Caco-2 (cell line): Measurements from ENCODE around the gene WNK1. TPM values are rescaled to one million over a fixed set of nuclear protein-coding genes. Genes with fewer than 3 reads are reported as not detected.
A peak's percentile ranks its signal among the peaks of the same experiment; 100 is the strongest.
"Not testable (repeated sequence)": the region's sequence is repeated elsewhere in the genome, so short reads cannot be mapped to it uniquely, and the experiment has no call there.

Source experiments
- Bru-seq: library from RNA; stranded (reverse); fragments of 400-500 nt; gene quantifications from one replicate; lab custom pipeline; 2021; lab: Mats Ljungman, UMichigan
- BruChase-seq, 2 experiments: library from RNA; stranded (reverse); fragments of 400-500 nt; gene quantifications; one replicate each; lab custom pipeline; 2021; lab: Mats Ljungman, UMichigan
- BruUV-seq: library from RNA; stranded (reverse); fragments of 400-500 nt; replicated peaks from 2 replicates; lab custom pipeline; 2021; lab: Mats Ljungman, UMichigan
- CTCF ChIA-PET: fragments of 300-600 bp; sonication (Branson Sonifier 250); formaldehyde crosslinking; loops from one replicate; lab custom pipeline; 2022; ENCODE audit warnings: antibody characterized with exemption; lab: Charles Lee
- POLR2A ChIA-PET: fragments of 300-600 bp; sonication (Branson Sonifier 250); formaldehyde crosslinking; loops from one replicate; lab custom pipeline; 2022; ENCODE audit warnings: antibody characterized with exemption; lab: Charles Lee
- DNase-seq, 2 experiments: peaks; one replicate each; pipeline versions ENCODE4 v3.0.0 to v3.0.0-alpha.2; 2020 to 2022
- H3K27me3 ChIP-seq: replicated peaks from 2 replicates; pipeline ENCODE4 v1.6.0; 2011; ENCODE audit warnings: low read length; ENCODE audit not compliant: control insufficient read depth, insufficient read depth
- H3K36me3 ChIP-seq: 2 replicates; pipeline ENCODE4 v1.5.1; 2011; ENCODE audit warnings: low read length; ENCODE audit not compliant: control insufficient read depth, insufficient read depth
- H3K4me1 ChIP-seq: fragments of 250-450 bp; sonication (Bioruptor Pico); 2 replicates; pipeline ENCODE4 v1.5.1; 2020; ENCODE audit warnings: mild to moderate bottlenecking
- H3K4me3 ChIP-seq: 2 replicates; pipeline ENCODE4 v1.5.1; 2011; ENCODE audit warnings: low read depth, mild to moderate bottlenecking, control low read depth, low read length
- H3K9me3 ChIP-seq: fragments of 250-450 bp; sonication (Bioruptor Pico); 2 replicates; pipeline ENCODE4 v1.5.1; 2020; ENCODE audit warnings: mild to moderate bottlenecking, moderate library complexity
- H3K27ac Mint-ChIP-seq: one replicate; pipeline ENCODE4 v1.8.0; 2022; ENCODE audit warnings: mixed read lengths; ENCODE audit not compliant: unreplicated experiment
- H3K27me3 Mint-ChIP-seq: one replicate; pipeline ENCODE4 v1.8.0; 2022; ENCODE audit warnings: mixed read lengths; ENCODE audit not compliant: insufficient read depth, unreplicated experiment
- H3K36me3 Mint-ChIP-seq: one replicate; pipeline ENCODE4 v1.8.0; 2022; ENCODE audit warnings: mild to moderate bottlenecking, mixed read lengths; ENCODE audit not compliant: insufficient read depth, unreplicated experiment
- H3K4me1 Mint-ChIP-seq: one replicate; pipeline ENCODE4 v1.8.0; 2022; ENCODE audit warnings: low read depth, mixed read lengths; ENCODE audit not compliant: unreplicated experiment
- H3K4me3 Mint-ChIP-seq: one replicate; pipeline ENCODE4 v1.8.0; 2022; ENCODE audit warnings: mild to moderate bottlenecking, moderate library complexity, mixed read lengths; ENCODE audit not compliant: unreplicated experiment
- H3K9me3 Mint-ChIP-seq: one replicate; pipeline ENCODE4 v1.8.0; 2022; ENCODE audit warnings: mixed read lengths; ENCODE audit not compliant: unreplicated experiment
- CTCF ChIP-seq, 2 experiments: fragments of 200-600 bp in 1 of 2; IDR thresholded peaks; 1 replicate in 1 of 2; 2 replicates in 1 of 2; pipeline versions ENCODE4 v1.5.1 to v1.8.0; 2011 to 2022; ENCODE audit warnings: antibody characterized with exemption in 1 of 2, control low read depth in 1 of 2, inconsistent platforms in 1 of 2, low read depth in 1 of 2, low read length in 1 of 2, mild to moderate bottlenecking in 1 of 2, moderate library complexity in 1 of 2; ENCODE audit not compliant: insufficient read depth in 1 of 2, severe bottlenecking in 1 of 2, unreplicated experiment in 1 of 2
- intact Hi-C: fragments of 100-400 bp; cut with micrococcal nuclease; formaldehyde crosslinking; loops from one replicate; pipeline ENCODE4 v1.10.0; 2022; ENCODE audit not compliant: unreplicated experiment
- long read RNA-seq: library from polyadenylated mRNA; stranded (forward); transcript quantifications from one replicate; pipeline ENCODE4 v2.0.0, GENCODE V29; 2022
- total RNA-seq: library from RNA; stranded (reverse); gene quantifications from 2 replicates; pipeline ENCODE4 v1.2.3, GENCODE V29; 2022

WNK1 gene
- 206 and 224 TPM in 2 replicates for total RNA-seq
- Bru-seq, nascent RNA = percentile 94 among the genes with signal in this experiment
- percentile 92 among the genes with signal in this experiment for BruChase-seq, experiment 1, labeled RNA remaining after a 2-hour chase
- percentile 95 among the genes with signal in this experiment for BruChase-seq, experiment 2, labeled RNA remaining after a 6-hour chase
- long read RNA-seq, partial matches to known transcripts = 53 of 120 reads
- long read RNA-seq, other reads (novel, unspliced or antisense) = 63 of 120 reads

- Mint-ChIP-seq H3K36me3 (peaks cover 21% of the 10 kb centered on the region), H3K27me3 (no peaks in the 10 kb centered on the region), H3K9me3 (no peaks in the 10 kb centered on the region), H3K27ac (peak within 1 kb of the TSS; percentile 50), H3K4me3 (no peak within 1 kb of the TSS), H3K4me1 (peaks cover 27% of the 10 kb centered on the region)
- CTCF ChIA-PET = interaction anchor here (0.6 to 4.4 kb wide), 21 partner anchors 11 to 351 kb away, joined by 3 to 102 read pairs (median 8); partner anchors contain the start of gene RAD52
- Histone ChIP-seq H3K4me3 (peak within 1 kb of the TSS; percentile 97), H3K36me3 (no peaks in the 10 kb centered on the region), H3K4me1 (peaks cover 16% of the 10 kb centered on the region), H3K27me3 (no peaks in the 10 kb centered on the region), H3K9me3 (no peaks in the 10 kb centered on the region)
- no TSS peak for BruUV-seq
- peak; percentile 99 for DNase-seq
- no peak for TF ChIP-seq CTCF (IDR thresholded peaks at IDR 0.05; ENCODE audit: insufficient read depth in 1 of 2, low read depth in 1 of 2, low read length in 1 of 2, severe bottlenecking in 1 of 2, unreplicated experiment in 1 of 2)
- intact Hi-C loops = loop anchor here (1.0 to 2.0 kb wide), 7 partner anchors 101 to 197 kb away; partner anchors contain the start of gene RAD52
- POLR2A ChIA-PET = interaction anchor here (0.5 to 2.7 kb wide), 13 partner anchors 11 to 242 kb away, joined by 3 to 36 read pairs (median 4); partner anchors contain the start of gene RAD52
Observed at GRCh38 chr12:751999-752694, at the start of gene WNK1. Gene WNK1 (plus strand): TSS chr12:752579. CDS start chr12:753566, 987 bp downstream.

GRCh38 chr12:704516-705242 is 47.7 kb upstream of the WNK1 start:
- no peak for TF ChIP-seq CTCF (IDR thresholded peaks at IDR 0.05; ENCODE audit: insufficient read depth in 1 of 2, low read depth in 1 of 2, low read length in 1 of 2, severe bottlenecking in 1 of 2, unreplicated experiment in 1 of 2)
- intact Hi-C loops = no loop called here
- Histone ChIP-seq H3K9me3 (no peaks in the 10 kb centered on the region), H3K27me3 (no peaks in the 10 kb centered on the region), H3K4me3 (no peak overlapping the region), H3K4me1 (no peaks in the 10 kb centered on the region), H3K36me3 (no peaks in the 10 kb centered on the region)
- no peak overlapping the region for H3K4me3 Mint-ChIP-seq
- no peak overlapping the region for H3K27ac Mint-ChIP-seq
- ChIA-PET CTCF (no interaction called here), POLR2A (no interaction called here)
- no peaks in the 10 kb centered on the region for H3K4me1 Mint-ChIP-seq
- H3K9me3 Mint-ChIP-seq = peaks cover 9% of the 10 kb centered on the region
- H3K36me3 Mint-ChIP-seq = no peaks in the 10 kb centered on the region
- no peaks in the 10 kb centered on the region for H3K27me3 Mint-ChIP-seq
- no peak for DNase-seq
- no TSS peak for BruUV-seq

- H3K9me3 ChIP-seq, BruUV-seq, H3K36me3 Mint-ChIP-seq, CTCF ChIA-PET, H3K9me3 Mint-ChIP-seq, DNase-seq, H3K4me3 ChIP-seq, H3K36me3 ChIP-seq, intact Hi-C loops, H3K27me3 ChIP-seq, H3K27me3 Mint-ChIP-seq, H3K4me1 Mint-ChIP-seq, H3K27ac Mint-ChIP-seq, POLR2A ChIA-PET, H3K4me3 Mint-ChIP-seq, H3K4me1 ChIP-seq: not testable (repeated sequence)
Observed at GRCh38 chr12:708084-708483, 44.3 kb upstream of the WNK1 start.
